Neural progenitor cell (in vitro differentiated cells): ENCODE data around the gene KIF3B.

Experiments
- CTCF ChIP-seq: fragments of 200-600 bp; sonication (generic); IDR thresholded peaks from 2 replicates; pipeline ENCODE4 v1.5.1; 2017; ENCODE audit warnings: antibody characterized with exemption, mild to moderate bottlenecking
- EZH2 ChIP-seq: fragments of 200-600 bp; sonication (generic); IDR thresholded peaks from 2 replicates; pipeline ENCODE4 v1.6.1; 2017; ENCODE audit warnings: antibody characterized with exemption, mild to moderate bottlenecking, moderate library complexity
- EZH2phosphoT487 ChIP-seq: fragments of 200-600 bp; sonication (generic); IDR thresholded peaks from 2 replicates; pipeline ENCODE4 v1.6.1; 2017; ENCODE audit warnings: antibody characterized with exemption

GRCh38 chr20:32229251-32229747 lies 48.2 kb upstream of the KIF3B start:
- TF ChIP-seq CTCF, result no peak
- no peak for TF ChIP-seq EZH2
- TF ChIP-seq EZH2phosphoT487, result no peak
